ENCODE measurements around the gene NF1.
"Not testable (repeated sequence)": the region's sequence is repeated elsewhere in the genome, so short reads cannot be mapped to it uniquely, and the experiment has no call there.

NF1 gene

DNA sequence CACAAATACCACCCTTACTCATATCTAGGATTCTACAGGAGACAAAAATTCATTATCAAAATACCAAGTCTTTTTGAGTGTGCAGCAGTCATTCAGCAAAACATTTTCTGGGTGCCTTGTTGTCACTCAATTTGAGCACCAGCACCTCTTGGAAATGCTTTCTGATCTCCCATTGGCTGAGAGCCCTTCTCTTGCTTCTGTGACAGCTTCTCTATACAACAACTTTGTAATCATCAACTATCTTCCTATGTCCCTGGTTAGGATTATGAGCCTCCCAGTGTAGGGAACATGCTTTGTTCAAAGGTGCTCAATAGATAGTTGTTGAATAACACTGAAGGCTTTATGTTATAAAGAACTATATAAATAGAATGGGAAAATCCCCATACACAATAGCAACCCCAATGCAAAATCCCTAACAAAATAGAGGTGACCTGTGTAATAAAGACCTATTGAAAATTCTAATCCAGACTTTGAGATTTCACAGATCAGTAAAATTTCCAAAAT is 286.4 kb downstream of the NF1 start:
- Mint-ChIP-seq H3K9me3 (no peaks in the 10 kb centered on the region), H3K36me3 (ENCODE audit: low read depth) (peaks cover 18% of the 10 kb centered on the region), H3K4me3 (no peak overlapping the region), H3K4me1 (no peaks in the 10 kb centered on the region), H3K27me3 (ENCODE audit: low read depth) (no peaks in the 10 kb centered on the region), H3K27ac (no peak overlapping the region)
- TF ChIP-seq, protein P1, sequence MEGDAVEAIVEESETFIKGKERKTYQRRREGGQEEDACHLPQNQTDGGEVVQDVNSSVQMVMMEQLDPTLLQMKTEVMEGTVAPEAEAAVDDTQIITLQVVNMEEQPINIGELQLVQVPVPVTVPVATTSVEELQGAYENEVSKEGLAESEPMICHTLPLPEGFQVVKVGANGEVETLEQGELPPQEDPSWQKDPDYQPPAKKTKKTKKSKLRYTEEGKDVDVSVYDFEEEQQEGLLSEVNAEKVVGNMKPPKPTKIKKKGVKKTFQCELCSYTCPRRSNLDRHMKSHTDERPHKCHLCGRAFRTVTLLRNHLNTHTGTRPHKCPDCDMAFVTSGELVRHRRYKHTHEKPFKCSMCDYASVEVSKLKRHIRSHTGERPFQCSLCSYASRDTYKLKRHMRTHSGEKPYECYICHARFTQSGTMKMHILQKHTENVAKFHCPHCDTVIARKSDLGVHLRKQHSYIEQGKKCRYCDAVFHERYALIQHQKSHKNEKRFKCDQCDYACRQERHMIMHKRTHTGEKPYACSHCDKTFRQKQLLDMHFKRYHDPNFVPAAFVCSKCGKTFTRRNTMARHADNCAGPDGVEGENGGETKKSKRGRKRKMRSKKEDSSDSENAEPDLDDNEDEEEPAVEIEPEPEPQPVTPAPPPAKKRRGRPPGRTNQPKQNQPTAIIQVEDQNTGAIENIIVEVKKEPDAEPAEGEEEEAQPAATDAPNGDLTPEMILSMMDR (IDR thresholded peaks at IDR 0.05; ENCODE audit: unreplicated experiment in 3 of 3): no peak

DNA sequence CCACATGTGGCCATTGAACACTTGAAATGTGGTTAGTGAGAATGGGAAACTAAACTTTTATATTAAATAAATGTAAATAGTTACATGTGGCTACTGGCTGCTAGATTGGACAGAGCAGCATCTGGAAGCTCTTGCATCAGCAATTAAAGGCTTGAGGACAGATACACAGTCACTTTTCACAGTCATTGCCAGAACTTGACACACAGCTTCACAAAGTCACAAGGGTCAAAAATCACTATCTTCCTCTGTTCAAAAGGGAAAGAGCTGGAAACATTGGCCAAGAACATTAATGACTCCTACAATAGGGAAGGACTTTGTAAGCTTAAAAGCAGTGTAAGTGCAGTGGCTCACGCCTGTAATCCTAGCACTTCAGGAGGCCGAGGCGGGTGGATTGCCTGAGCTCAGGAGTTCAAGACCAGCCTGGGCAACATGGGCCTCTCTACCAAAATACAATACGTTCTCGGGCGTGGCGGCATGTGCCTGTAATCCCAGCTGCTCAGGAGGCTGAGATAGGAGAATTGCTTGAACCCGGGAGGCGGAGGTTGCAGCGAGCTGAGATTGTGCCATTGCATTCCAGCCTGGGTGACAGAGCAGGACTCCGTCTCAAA is 288.0 kb downstream of the NF1 start:
- H3K27ac Mint-ChIP-seq: not testable (repeated sequence)

DNA sequence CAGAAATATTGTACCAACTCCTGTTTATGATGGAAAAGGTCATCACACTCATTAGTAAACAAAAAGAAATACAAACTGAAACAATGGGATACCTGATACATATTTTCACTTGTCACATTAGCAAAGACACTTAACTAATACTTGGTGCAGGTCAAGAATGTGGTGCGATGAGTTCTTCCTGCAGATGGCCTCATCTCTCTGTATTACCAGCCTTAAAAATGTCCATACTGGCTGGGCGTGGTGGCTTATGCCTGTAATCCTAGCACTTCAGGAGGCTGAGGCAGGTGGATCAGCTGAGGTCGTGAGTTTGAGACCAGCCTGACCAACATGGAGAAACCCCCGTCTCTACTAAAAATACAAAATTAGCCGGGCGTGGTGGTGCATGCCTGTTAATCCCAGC is 288.7 kb downstream of the NF1 start:
- not testable (repeated sequence) for H3K4me3 Mint-ChIP-seq; H3K27ac Mint-ChIP-seq; H3K4me1 Mint-ChIP-seq; H3K27me3 Mint-ChIP-seq (ENCODE audit: low read depth); H3K9me3 Mint-ChIP-seq; H3K36me3 Mint-ChIP-seq (ENCODE audit: low read depth)

More for the DNA sequence above, 288.0 kb downstream of the NF1 start:
- not testable (repeated sequence) for H3K9me3 Mint-ChIP-seq; H3K27me3 Mint-ChIP-seq (ENCODE audit: low read depth); H3K4me3 Mint-ChIP-seq; H3K36me3 Mint-ChIP-seq (ENCODE audit: low read depth); H3K4me1 Mint-ChIP-seq

DNA sequence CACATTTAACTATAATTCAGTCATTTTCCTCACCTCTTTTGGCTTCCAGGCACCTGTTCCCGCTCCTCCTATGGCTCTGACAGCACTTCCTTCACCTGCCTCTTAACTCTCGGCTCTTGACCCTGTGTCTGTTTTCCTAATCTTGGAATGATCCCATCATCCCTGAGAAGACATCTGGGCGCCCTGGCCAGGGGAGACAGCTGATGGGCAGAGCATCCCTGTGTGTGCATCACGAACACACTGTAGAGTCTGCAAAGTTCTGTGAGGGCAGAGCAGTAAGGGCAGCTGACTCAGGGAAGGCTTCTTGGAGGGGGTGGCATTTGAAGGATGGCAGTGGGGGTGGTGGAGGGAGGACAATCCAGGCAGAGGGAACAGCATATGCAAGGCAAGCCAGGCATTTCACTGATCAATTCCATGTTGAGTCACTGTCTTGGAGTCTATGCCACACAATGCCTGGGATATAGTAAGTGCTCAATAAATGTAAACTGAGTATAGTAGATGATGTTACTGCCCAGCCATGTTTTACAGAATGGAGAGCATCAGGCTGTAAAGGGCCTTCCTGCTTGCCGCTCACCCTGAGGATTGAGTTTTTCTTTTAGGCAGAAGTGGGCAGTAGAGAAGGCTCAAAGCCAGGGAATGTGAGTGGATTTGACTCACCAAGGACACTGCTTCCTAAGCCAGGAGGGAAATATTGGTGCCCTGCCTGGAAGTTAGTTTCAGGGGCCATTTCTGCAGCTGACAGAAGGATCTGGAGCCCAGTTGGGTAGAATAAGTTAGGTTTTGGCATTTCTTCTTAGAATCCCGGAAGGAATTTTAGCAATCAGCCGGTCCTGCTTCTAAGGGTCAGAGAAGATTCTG is 290.9 kb downstream of the NF1 start:
- Mint-ChIP-seq H3K36me3 (ENCODE audit: low read depth) (peaks cover 3% of the 10 kb centered on the region), H3K27me3 (ENCODE audit: low read depth) (peaks cover 27% of the 10 kb centered on the region), H3K4me1 (no peaks in the 10 kb centered on the region), H3K4me3 (no peak overlapping the region), H3K27ac (no peak overlapping the region), H3K9me3 (no peaks in the 10 kb centered on the region)
- TF ChIP-seq, protein P1 (IDR thresholded peaks at IDR 0.05; ENCODE audit: unreplicated experiment in 3 of 3): no peak

DNA sequence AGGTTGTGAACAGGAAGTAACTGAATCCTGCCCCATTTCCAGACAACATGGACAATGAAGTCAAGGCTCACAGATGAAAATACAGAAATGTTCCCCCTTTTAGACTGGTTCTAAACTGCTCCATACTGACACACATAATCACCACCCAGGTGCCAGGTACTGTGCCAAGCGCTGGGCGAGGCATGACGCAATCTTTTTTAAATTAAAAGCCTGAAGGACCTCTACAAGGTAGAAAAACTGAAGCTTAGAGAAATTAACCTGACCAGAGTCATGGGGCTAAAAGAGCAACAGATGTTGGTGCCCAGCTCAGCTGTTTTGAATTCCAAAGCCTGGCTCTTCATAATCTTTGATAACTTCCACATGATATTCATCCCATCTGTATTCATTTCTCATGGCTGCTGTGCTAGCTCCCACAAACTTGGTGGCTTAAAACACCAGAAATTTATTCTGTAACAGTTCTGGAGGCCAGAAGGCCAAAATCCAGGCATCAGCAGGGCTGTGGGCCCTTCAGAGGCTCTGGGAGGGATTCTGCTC is 291.8 kb downstream of the NF1 start:
- Mint-ChIP-seq H3K27ac (no peak overlapping the region), H3K27me3 (ENCODE audit: low read depth) (peaks cover 33% of the 10 kb centered on the region), H3K4me3 (no peak overlapping the region), H3K36me3 (ENCODE audit: low read depth) (peaks cover 3% of the 10 kb centered on the region), H3K9me3 (no peaks in the 10 kb centered on the region), H3K4me1 (no peaks in the 10 kb centered on the region)
- TF ChIP-seq, protein P1 (IDR thresholded peaks at IDR 0.05; ENCODE audit: unreplicated experiment in 3 of 3): no peak

DNA sequence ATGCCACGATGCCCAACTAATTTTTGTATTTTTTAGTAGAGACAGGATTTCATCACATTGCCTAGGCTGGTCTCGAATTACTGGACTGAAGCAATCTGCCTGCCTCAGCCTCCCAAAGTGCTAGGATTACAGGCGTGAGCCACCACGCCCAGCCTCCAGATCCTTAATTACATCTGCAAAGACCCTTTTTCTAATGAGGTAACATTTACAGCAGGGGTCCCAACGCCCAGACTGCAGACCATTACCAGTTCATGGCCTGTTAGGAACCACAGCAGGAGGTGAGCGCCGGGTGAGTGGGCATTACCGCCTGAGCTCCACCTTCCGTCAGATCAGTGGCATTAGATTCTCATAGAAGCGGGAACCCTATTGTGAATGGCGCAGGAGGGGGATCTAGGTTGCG is 292.7 kb downstream of the NF1 start:
- Mint-ChIP-seq H3K27me3 (ENCODE audit: low read depth) (peaks cover 36% of the 10 kb centered on the region), H3K9me3 (no peaks in the 10 kb centered on the region), H3K4me1 (no peaks in the 10 kb centered on the region), H3K27ac (no peak overlapping the region), H3K36me3 (ENCODE audit: low read depth) (peaks cover 3% of the 10 kb centered on the region), H3K4me3 (no peak overlapping the region)
- TF ChIP-seq, protein P1 (IDR thresholded peaks at IDR 0.05; ENCODE audit: unreplicated experiment in 3 of 3): no peak
